NCI-H446 treated with DMSO at 0.1 percent for 48 hours (cell line): ENCODE results near the gene WNT5B.

ENCODE experiments used
- DNase-seq: peaks from one replicate; lab custom pipeline; 2025; lab: John Stamatoyannopoulos, UW

Gene WNT5B

DNA sequence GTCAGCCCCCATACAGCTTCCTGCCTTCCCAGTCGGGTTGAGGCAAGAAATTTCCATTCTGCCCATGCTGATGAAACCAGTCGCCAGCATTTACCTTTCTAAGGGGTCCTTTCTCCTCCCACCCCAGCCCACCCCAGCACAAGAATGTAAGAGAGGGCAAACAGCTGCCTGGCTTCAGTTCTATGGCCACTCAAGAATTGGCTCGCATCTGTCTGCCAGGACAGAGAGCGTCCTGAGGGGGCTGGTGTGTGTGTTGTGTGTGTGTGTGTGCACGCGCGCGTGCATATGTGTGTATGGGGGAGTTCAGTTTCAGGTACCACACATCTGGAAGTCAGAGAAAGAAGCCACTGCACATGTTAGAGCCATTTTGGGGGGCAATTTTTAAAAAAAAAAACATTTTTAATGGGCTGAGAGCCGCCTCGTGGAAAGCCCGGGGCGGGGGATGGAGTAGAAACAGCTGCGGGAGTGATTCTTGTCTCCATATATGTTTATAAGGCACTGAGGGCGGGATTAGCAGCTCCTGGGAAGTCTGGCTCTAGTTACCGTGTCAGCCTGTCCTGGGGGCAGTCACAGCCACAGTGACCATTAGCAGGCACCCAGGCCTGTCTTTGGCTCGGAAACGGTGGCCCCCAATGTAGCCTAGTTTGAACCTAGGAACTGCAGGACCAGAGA lies at the start of gene WNT5B:
Gene WNT5B (plus strand): TSS at position 566 of the 672 bp plus-strand sequence. CDS start 2,124 bp downstream, outside the sequence.
- DNase-seq: no peak

- DNase-seq: no peak
These were observed 49.2 kb upstream of the WNT5B start for GRCh38 chr12:1579651-1580435.

GRCh38 chr12:1580526-1580925 lies 48.5 kb upstream of the WNT5B start:
- DNase-seq: no peak

- DNase-seq: no peak
These were observed 46.9 kb upstream of the WNT5B start for GRCh38 chr12:1581973-1582708.

DNA sequence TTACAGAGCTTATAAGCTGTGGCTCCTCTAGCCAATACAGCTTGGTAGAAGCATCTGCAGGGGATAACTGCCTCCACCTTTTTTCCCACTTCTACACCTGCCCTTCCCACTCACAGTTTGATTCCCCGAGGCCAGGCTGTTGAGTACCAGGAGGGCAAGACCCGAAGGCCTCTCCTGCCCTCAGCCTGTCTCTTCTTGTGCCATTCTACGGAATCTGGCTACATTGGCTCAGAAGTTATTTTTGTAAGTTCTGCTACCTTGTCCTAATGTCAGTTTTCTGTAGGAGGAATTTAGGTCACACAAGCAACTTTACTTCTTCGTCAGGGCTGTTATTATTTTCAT lies 46.4 kb upstream of the WNT5B start:
- no peak for DNase-seq

DNA sequence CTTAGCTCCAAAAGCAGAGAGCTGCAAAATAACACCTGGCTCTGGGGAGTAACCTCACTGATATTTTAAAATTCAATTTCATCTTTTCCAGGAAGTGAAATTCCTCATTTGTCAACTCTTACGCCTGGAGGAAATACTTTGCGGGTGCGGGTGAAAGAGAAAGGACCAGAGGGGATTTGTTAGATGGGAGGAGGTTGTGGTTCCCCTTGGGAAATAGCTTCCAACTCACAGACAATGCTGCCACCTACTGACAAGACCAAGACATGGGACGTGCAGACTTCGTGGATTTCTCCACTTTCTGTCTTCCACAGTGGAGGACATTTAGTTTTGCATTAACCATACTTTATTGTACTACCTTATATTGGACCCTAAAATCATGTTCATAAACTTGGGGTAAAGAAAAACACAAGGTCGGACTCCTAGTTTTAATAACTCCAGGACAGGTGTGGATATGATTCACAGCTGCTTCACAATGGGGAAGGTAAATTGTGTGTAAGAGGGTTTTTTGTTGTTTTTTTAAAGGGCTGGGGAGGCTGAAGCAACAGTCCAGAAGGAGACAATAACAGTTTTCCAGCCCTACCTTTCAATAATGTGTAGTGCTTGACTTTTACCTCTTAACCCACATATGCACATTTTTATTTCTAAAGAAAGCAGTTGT lies 45.5 kb upstream of the WNT5B start:
- DNase-seq: peak; percentile 63

DNA sequence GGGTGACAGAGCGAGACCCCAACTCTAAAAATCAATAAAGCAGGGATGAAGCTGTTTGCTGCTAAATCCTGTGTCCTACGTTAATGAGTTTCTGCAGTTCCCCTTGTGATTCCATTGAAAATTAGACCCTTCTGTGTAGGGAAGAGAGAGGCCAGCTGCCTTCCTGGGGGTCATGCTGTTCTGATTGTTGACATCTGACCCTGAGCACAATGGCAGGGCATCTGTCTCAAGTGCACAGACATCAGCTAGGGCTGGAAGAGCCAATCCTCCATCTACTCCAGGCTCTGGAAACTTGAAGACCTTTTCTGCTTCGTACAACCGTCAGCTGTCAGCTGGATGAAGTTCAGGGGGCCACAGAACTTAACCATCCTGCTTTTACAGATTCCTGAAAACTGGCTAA lies 44.7 kb upstream of the WNT5B start:
- no peak for DNase-seq

- no peak for DNase-seq
These were observed 41.0 kb upstream of the WNT5B start for GRCh38 chr12:1587927-1588574.

DNA sequence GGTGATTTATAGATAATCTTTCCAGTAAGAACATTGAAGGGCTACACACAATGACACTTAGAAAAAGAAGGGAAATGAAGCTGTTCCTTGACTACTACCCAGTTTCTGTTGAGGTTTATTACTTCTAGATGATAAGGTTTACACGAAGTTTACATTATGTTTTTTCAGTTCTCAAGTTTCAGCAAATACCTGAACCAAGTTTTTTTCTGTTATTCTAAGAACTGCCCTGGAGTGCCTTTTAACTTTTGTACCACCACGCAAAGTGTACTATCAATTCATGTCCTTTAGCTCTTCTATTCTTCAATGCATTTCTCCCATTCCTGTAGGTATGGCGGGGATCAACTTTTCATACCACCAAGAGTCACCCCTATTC lies 40.5 kb upstream of the WNT5B start:
- no peak for DNase-seq

GRCh38 chr12:1590221-1590979 lies 38.6 kb upstream of the WNT5B start:
- DNase-seq: no peak

DNA sequence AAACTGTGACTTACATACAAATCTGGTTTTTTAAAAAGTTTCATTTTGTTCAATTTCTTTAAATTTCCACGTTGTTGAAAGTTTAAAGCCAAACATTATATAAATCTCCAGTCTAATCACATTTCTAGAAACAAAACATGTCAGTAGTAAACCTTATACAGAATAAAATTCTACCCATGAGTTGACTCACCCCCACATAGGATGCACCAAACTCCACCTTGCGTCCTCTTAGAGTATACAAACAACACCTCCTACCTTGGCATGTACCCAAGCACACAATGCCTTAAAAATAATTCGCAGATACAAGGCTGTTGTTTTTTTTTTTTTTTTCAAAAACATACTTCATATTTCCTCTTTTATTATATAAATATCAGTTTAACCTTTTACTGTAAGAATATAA lies 38.0 kb upstream of the WNT5B start:
- DNase-seq: no peak

DNA sequence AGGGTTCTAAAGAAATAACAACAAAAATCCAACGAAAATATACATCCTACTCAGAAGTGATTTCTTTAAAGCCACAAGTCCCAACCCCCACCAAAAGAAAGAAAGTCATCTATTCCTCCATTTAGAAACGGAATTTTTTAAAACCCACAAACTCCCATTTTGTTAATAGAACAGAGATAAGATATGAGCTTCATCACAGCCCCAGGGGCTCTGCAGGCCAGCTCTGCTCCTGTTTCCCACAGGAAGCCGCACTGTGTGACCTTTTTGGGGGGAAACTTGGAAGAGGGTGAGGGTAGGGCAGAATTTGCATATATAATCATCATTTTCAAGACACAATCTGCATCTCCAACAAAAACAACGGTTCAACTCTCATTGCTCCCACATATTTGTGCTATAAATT lies 37.5 kb upstream of the WNT5B start:
- no peak for DNase-seq

DNA sequence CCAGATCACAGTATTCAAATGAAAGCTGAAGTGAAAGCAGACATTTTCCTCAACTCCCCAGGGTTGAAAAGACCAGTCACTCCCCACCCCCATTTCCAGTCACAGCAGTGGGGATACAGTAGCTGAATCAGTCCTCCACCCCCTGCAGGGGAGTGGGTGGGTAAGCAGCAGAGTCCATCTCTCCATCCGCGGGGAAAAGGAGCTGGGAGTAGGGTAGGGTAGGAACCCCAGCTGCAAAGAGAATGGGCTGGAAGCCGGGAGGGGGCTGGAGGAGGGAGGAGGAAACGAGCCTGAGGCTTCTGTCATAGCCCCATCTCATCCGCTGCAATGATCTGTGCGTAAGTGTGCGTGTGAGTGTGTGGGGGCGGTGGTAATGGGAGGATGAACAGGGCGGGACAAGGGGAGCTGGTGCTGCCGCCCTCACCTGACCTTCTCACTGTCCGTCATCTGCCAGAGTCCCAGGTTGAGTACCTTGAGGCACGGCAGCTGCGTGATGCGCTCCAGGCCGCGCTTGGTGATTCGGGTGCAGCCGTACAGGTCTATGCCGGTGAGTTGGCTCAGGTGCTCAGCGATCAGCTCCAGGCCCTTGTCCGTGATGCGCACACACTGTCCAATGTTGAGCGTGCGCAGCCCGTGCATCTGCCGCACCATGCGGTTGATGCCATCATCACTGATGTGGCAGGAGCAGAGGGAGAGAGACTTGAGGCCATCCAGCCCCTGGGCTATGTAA lies 36.4 kb upstream of the WNT5B start:
- no peak for DNase-seq

- no peak for DNase-seq
These were observed 35.6 kb upstream of the WNT5B start for GRCh38 chr12:1593174-1594005.

- no peak for DNase-seq
These were observed 35.1 kb upstream of the WNT5B start for GRCh38 chr12:1594006-1594260.

DNA sequence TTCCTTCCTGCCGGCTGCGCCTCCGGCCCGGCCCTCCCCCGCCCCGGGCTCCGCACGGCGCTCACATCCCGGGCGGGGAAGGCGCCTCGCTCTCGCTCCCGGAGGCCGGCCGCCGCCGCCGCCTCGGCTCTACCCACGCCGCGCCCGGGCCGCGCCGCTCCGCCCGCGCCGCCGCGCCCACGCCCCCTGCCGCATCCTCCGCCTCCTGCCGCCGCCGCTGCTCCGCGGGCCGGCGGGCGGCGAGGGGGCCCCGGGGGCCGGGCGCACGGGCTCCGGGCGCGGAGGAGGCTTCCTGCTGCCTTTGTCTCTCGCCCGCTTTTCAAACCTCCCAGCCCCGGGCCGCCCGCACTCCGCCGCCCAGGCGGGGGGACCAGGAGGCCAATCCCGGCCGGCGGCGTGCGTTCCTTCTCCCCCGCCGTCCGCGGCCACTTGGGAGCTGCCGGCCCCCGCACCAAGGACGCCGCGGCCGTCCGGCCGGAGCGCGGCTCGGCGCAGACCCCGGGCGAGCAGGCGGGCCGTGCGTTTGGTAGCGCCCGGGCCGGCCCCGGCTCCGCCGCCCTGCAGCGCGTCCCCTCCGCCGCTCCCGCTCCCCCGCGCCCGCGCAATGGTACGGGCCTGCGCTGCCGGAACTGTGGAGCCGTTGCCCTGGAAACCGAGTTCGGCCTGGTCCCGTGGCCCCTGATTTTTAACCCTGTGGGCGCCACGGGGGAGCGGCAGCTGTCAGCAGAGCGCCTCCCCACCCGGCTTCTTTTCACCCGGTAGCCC lies 34.6 kb upstream of the WNT5B start, which contains the start of gene FBXL14:
Gene FBXL14 (minus strand): TSS at position 321 of the 765 bp plus-strand sequence. CDS start 515 bp downstream, outside the sequence.
- peak; percentile 85 for DNase-seq

DNA sequence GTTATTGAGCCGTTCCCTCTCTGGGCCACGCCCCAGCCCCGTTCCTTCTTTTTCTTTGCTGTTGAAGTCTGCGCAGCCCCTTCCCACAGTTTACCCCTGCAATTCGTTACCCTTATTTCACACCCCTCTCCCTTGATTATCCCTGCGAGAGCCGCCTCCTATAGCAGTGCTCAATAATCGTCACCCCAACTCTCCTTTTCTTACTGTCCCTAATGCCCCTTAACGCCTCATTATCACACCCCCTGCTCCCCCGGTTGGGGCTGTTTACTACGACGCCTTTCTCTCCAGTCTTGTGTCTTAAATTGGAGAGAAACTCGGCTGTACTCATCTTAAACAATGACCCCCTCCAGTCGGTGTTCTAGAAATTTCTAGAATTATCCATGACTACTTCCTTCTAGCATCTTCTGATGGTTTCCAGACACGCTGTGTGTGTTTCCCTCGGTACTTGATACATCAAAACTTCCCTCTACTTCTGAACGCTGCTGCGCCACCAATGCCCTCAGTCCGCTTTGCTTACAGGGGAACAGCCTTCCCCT lies 33.9 kb upstream of the WNT5B start:
- no peak for DNase-seq

- DNase-seq: no peak
These were observed 33.2 kb upstream of the WNT5B start for GRCh38 chr12:1595690-1596347.
